ENCODE results near the gene MYO3A.

DNA sequence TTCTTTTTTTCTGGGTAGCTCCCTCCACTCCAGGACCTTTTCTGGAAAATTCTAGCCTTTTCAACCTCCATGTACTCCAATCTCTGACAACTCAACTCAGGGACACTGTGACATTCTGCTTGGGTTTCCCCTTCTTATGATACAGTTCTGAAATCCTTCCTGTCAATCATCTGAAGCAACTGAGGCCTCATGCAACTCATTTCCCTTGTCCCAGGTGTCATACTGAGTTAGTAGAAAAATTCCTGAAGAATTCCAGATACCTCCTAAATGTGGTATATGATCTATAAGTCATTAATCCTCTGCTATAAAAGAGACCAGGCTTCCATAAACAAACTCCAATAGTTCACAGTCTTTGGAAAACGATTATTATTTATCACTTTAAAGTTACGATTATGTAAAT, 43.0 kb upstream of the MYO3A start:
- TF ChIP-seq, protein P1, sequence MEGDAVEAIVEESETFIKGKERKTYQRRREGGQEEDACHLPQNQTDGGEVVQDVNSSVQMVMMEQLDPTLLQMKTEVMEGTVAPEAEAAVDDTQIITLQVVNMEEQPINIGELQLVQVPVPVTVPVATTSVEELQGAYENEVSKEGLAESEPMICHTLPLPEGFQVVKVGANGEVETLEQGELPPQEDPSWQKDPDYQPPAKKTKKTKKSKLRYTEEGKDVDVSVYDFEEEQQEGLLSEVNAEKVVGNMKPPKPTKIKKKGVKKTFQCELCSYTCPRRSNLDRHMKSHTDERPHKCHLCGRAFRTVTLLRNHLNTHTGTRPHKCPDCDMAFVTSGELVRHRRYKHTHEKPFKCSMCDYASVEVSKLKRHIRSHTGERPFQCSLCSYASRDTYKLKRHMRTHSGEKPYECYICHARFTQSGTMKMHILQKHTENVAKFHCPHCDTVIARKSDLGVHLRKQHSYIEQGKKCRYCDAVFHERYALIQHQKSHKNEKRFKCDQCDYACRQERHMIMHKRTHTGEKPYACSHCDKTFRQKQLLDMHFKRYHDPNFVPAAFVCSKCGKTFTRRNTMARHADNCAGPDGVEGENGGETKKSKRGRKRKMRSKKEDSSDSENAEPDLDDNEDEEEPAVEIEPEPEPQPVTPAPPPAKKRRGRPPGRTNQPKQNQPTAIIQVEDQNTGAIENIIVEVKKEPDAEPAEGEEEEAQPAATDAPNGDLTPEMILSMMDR (IDR thresholded peaks at IDR 0.05): no peak
- TF ChIP-seq POLR2A (IDR thresholded peaks at IDR 0.05) (no peak), EP300 (IDR thresholded peaks at IDR 0.05) (no peak)

Measured in tibial nerve (tissue), 4 donors.